ENCODE data around the gene ALCAM.

GRCh38 chr3:105518203-105518602 lies 151.5 kb downstream of the ALCAM start:
- TF ChIP-seq CTCF (IDR thresholded peaks at IDR 0.05) (no peak; the same call in 1 of the 2 replicates), SMC3 (IDR thresholded peaks at IDR 0.05; ENCODE audit: low read depth, low read length) (no peak), NFIC (IDR thresholded peaks at IDR 0.05; ENCODE audit: borderline replicate concordance) (no peak), NRF1 (IDR thresholded peaks at IDR 0.05; ENCODE audit: low read depth, low read length) (no peak), USF2 (IDR thresholded peaks at IDR 0.05; ENCODE audit: borderline replicate concordance, low read depth, low read length) (no peak)

Data from SK-N-SH (cell line).